HG03095 (cell line): ENCODE measurements around the gene ATP6AP2.
A peak's percentile ranks its signal among the peaks of the same experiment; 100 is the strongest.

Experiments used
- ATAC-seq: cut with Tn5 transposase; IDR thresholded peaks from one replicate; pipeline ENCODE4 v1.9.1; 2021; ENCODE audit warnings: moderate library complexity; ENCODE audit not compliant: unreplicated experiment

ATP6AP2 gene

DNA sequence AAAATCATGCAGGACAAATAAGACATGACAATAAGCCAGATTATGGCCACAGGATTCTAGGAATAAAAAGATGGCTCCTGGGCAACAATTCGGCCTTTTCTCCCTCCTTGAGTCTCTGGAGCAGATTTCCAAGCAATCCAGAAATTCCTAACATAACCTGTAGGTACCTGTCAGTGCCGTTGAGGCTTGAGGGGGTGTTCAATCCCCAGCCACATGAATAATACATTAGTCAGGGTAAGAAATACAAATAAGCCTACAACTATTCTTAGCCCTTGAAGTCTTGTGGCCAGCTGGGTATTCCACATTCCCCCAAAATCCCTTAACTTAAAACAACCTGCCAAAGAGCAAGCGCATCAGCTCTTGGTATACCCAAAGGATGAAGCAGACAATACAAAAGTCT is 56.9 kb downstream of the ATP6AP2 start:
- ATAC-seq: no peak

DNA sequence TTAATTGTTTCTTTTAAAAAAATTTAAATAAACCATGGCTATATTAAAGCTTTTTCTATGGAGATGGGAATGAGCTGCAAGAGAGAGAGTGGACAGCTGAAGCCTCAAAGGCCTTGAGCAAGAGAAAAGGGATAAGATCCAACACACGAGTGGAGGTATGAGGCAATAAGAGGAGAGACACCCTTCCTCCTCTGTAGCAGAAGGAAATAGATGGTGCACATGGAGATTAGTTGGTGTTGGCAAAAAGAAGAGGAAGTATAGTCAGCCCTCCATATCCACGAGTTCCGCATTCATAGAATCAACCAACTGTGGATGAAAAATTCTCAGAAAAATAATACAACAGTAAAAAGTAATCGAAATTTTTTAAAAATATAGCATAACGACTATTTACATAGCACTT is 63.4 kb downstream of the ATP6AP2 start:
- no peak for ATAC-seq

DNA sequence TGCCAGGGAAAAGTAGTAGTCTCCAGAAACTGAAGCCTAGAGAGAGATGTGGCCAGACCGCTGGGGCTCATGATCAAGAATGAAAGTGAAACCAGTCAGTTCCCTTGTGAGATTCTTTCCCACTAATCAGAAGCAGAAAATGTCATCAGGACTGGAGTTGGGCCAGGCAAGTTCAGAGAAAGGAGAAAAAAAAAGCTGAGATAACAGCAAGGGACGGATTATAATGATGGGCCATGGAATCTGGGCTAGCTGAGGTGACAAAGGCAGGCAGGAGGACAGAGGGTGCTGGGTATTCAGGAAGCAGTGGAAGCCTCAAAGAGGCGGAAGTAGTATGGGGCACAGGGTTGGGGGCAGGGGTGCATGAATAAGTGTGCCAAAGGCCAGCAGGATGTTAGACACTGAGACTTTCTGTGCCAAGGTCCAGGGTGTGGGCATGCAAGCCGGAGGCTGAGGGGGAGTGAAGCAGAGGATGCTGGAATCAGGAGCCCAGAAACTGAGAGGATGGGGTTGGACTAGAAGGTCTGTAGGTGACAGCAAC is 64.1 kb downstream of the ATP6AP2 start:
- ATAC-seq: no peak

DNA sequence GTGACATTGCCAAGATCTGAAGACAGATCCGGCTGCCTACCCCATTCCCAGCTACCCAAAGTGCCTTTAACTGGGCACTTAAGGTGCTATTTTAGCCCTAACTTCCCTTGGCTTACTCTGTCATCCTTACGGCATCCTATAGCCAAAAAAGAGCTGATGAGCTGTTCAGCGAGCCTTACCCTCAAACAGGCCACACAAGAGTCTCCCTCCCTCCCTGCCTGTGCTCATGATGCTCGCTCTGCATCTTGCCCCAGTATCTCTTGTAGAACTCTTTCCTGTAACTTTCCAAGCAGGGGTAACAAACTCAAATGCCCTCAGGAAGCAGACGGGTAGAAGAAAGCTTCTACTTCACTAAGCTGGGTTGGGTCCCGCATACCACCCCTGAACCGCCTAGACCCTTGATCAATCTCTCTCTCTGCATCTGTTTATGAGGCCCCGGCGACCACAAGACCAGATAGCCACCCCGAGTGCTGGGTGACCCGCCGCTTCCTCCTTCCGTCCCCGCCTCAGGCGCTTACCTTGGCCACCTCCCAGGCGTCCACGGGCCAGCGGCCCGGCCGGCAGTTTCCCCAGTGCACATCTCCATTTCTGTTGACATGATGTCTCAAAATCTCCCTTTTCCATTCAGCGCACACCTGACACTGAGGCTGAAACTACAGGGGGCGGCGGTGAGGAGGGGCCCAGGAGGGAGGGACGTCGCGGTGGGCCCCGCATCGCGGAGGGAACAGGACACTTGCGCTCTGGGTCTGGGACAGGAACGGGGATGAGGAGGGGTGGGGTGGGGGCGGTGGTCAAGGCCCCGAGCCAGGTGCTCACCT is 65.9 kb downstream of the ATP6AP2 start:
- ATAC-seq: peak; percentile 28

DNA sequence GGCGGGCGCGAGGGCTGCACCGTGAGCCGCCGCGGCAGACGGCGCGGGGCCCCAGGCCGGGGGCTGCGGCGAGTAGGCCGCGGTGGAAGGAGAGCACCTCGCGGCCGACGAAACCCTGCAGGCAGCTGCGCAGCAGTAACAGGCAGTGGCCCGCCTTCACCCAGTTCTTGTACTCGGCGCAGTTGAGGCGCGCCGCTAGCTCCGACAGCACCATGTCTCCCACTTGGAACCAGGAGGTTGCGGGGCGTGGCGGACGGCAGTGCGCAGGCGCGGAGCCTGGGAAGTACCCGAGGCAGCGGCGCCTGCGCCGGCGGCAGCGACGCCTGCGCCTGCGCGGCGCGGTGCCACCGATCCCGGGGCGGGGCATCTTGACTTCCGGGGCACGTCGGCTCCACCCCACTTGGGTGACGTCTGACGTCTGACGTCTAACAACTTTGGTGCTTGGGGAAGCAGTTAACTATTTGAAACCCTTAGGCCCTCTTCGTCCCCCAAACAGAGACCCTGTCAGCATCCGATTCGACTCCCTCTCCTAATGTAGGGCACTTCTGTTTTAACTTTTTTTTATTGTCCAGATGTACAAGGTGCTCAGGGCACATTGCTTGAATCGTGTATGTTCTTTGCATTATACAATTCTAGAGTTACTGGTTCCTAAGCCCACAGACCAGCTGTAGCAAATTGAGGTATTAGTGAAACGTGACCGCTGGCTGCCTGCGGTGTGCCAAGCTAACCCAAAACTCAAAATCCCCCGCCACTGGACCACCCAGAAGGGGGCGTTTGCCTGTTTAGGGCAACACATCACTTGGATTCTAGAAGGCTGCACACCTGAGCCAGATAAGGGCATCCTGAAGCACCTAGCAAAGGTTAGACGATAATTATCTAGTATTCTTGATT is 66.8 kb downstream of the ATP6AP2 start, which contains the start of gene CXorf38:
Gene CXorf38 (minus strand): TSS at position 255 of the 891 bp plus-strand sequence. CDS start 41 bp downstream, at position 214.
- peak; percentile 76 for ATAC-seq

DNA sequence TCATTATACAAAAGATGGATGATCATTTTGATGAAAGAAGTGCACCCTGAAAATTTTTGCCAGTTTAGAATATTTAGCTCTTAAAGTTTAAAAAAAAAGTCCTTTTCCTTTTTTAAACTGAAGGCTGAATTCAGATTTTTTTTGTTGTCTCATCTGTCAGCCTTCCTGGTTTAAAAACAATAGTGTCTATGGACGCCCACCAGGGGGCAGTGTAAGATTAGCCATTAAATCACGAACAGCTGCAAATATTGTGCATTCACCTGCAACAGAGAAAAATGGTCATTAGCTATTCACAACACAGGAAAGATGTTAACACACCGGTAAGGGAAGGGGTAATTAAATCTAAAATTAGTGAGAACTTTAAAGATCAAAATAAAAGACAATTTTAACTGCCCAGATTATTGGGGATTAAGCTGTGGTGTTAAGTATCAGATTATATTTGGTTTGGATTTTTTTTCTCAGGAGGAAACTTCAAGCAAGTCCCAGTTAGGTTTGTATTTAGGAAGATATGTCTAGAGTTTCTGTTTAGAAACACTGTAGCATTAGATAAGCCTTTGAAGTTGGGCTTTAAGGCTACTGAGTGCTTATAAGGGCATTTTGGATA is 71.0 kb downstream of the ATP6AP2 start:
- ATAC-seq: no peak

DNA sequence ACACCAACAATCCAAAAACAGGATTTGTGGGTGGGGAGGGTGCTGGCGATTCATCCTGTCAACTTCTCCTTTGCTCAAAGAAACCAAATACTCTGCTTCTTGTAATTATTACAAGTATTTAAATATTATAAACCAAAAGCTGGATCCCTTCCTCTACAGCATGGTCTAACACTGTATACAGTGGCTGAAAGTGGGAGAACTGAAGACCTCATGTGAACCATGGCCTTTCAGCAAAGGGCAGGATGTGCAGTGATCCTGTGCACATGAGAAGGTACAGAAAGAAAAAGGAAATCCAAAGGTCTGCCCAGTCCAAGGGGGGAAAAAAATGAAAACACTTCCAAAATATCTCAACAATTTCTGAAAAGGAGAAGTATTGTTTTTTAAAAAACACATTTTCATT is 71.9 kb downstream of the ATP6AP2 start:
- ATAC-seq: no peak

DNA sequence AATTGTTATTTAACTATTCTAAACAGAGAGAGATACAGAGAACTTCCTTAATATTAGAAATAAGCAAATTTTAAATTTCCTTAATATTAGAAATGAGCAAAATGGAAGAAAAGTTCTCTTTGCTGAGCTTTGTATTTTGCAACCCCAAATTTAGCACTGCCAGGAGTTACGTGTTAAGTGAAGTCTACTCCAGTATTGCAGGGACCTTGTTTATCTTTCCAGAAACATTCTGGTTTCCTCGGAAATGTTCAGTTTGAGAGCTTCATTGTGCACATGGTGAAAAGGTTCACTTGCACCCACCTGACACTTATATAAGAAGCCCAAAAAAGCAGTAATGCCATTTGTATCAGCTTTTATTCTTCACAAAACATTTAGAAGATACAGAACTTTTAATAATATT is 72.8 kb downstream of the ATP6AP2 start:
- no peak for ATAC-seq
